ENCODE data around the gene SMIM44.

- no peak for TF ChIP-seq GABPA (tag; conservative IDR thresholded peaks at IDR 0.05; ENCODE audit: low read depth)
- no peak for TF ChIP-seq EZH2 (IDR thresholded peaks at IDR 0.05; ENCODE audit: borderline replicate concordance, low read depth, low read length)
- TF ChIP-seq SREBF1 (IDR thresholded peaks at IDR 0.05; ENCODE audit: borderline replicate concordance, low read depth, low read length), result no peak
- no peak for TF ChIP-seq ZNF512 (tag; IDR thresholded peaks at IDR 0.05)
- no peak for TF ChIP-seq SPI1 (IDR thresholded peaks at IDR 0.05; ENCODE audit: borderline replicate concordance, low read depth, low read length)
Observed at GRCh38 chr19:3453840-3454239, 29.4 kb downstream of the SMIM44 start.

Measured in K562 (cell line).